Ovary (tissue), 9 donors: ENCODE results near the gene ALG1. TPM values are rescaled to one million over a fixed set of nuclear protein-coding genes. Genes with fewer than 3 reads are reported as not detected.

Source experiments
- DNase-seq, 5 donors: peaks; one replicate each; pipeline ENCODE4 v3.0.0-alpha.2; 2019 to 2020
- H3K27ac ChIP-seq, 2 donors: fragments of 200-600 bp; one replicate each; pipeline versions ENCODE4 v1.5.1 to v1.8.0; 2019 to 2022
- H3K27me3 ChIP-seq: fragments of 200-600 bp; one replicate; pipeline ENCODE4 v1.8.0; 2022
- H3K36me3 ChIP-seq: fragments of 200-600 bp; sonication (generic); one replicate; pipeline ENCODE4 v1.5.1; 2019
- H3K4me1 ChIP-seq: one replicate; pipeline ENCODE4 v1.8.1; 2013; ENCODE audit warnings: mild to moderate bottlenecking, moderate library complexity; ENCODE audit not compliant: insufficient read depth
- H3K4me3 ChIP-seq: fragments of 200-600 bp; sonication (generic); one replicate; pipeline ENCODE4 v1.5.1; 2017
- H3K9me3 ChIP-seq, 2 donors: fragments of 200-600 bp in 1 of 2; sonication (generic) in 1 of 2; one replicate each; pipeline versions ENCODE4 v1.5.1 to v1.8.1; 2013 to 2019; ENCODE audit warnings: mild to moderate bottlenecking in 1 of 2, moderate library complexity in 1 of 2
- EP300 ChIP-seq: sonication (generic); formaldehyde crosslinking; IDR thresholded peaks from one replicate; pipeline ENCODE4 v1.6.1; 2017; ENCODE audit warnings: antibody characterized with exemption
- POLR2A ChIP-seq: fragments of 450-650 bp; IDR thresholded peaks from one replicate; pipeline ENCODE4 v1.6.1; 2017; ENCODE audit warnings: antibody characterized with exemption, mild to moderate bottlenecking, moderate library complexity
- WGBS, 3 donors: extraction: QIAGEN DNeasy Blood & Tissue Kit in 1 of 3; methylation state at CpG; one replicate each; pipeline versions ENCODE4 v1.1.5 to v1.1.7; 2013 to 2017; 5-methylcytosine and 5-hydroxymethylcytosine counted together
- intact Hi-C, 4 donors: fragments of 100-400 bp; cut with DNase I; formaldehyde crosslinking; loops; one replicate each; pipeline versions ENCODE4 v1.11.0 to v1.15.1; 2022 to 2023
- polyA plus RNA-seq, 2 donors: library from polyadenylated mRNA; stranded (reverse); fragments of 200-250 nt in 1 of 2; fragments of 350-450 nt in 1 of 2; fragmentation: Illumina TruSeq in 1 of 2; extraction: RNeasy Lipid Tissue Mini Kit (QIAGEN cat#74804) in 1 of 2; gene quantifications; one replicate each; pipeline ENCODE4 v1.2.3, GENCODE V29; 2013 to 2014
- total RNA-seq, 7 donors: library from RNA; depleted of rRNA in 2 of 7; stranded (reverse); fragments of >200 nt in 2 of 7; fragmentation: NEBNext Ultra II Directional in 3 of 7; extraction: Animal tissue kit (Norgen Biotek cat#: 25700) in 3 of 7; gene quantifications; one replicate each; pipeline versions ENCODE4 v1.1.0 to v1.2.4, GENCODE V29; 2016 to 2023
- TF ChIP-seq, protein P1 (sequence below), 3 donors: fragments of 450-650 bp in 2 of 3; fragments of 200-600 bp in 1 of 3; IDR thresholded peaks; one replicate each; pipeline versions ENCODE4 v1.5.1 to v1.8.0; 2016 to 2022; ENCODE audit warnings: antibody characterized with exemption in 3 of 3, mild to moderate bottlenecking in 1 of 3
- donor health status: DM: no; HTN: no; CAD: no; lungs with moderate emphysema.
- donor health status: DM: no; HTN: no; CAD: no.
- donor health status: Bipolar disorder and iron deficiency.
- donor health status: DM: yes; HTN: yes; CAD: no.
- donor health status: DM: no; HTN: no; CAD: no.
- donor health status: DM: yes; HTN: yes; CAD: no.

The ALG1 gene
- total and polyA plus RNA-seq, 9 donors, result 9.1 to 21.3 (median 15.5) TPM

- Histone ChIP-seq H3K27me3 (no peaks in the 10 kb centered on the region), H3K4me3 (peak overlapping the region; percentile 90), H3K4me1 (peaks cover 6% of the 10 kb centered on the region), H3K9me3 (no peaks in the 10 kb centered on the region), H3K27ac (peak overlapping the region in 1 of 2 donors; percentile 4), H3K36me3 (no peaks in the 10 kb centered on the region)
- intact Hi-C loops, result no loop called here
- DNase-seq, result no peak
- TF ChIP-seq POLR2A (no peak), EP300 (no peak)
- TF ChIP-seq, protein P1, sequence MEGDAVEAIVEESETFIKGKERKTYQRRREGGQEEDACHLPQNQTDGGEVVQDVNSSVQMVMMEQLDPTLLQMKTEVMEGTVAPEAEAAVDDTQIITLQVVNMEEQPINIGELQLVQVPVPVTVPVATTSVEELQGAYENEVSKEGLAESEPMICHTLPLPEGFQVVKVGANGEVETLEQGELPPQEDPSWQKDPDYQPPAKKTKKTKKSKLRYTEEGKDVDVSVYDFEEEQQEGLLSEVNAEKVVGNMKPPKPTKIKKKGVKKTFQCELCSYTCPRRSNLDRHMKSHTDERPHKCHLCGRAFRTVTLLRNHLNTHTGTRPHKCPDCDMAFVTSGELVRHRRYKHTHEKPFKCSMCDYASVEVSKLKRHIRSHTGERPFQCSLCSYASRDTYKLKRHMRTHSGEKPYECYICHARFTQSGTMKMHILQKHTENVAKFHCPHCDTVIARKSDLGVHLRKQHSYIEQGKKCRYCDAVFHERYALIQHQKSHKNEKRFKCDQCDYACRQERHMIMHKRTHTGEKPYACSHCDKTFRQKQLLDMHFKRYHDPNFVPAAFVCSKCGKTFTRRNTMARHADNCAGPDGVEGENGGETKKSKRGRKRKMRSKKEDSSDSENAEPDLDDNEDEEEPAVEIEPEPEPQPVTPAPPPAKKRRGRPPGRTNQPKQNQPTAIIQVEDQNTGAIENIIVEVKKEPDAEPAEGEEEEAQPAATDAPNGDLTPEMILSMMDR (IDR thresholded peaks at IDR 0.05), result no peak
- WGBS, 3 donors, result 8 to 13% (median 12%) methylated on average over 2 of the region's 2 CpGs
Observed at GRCh38 chr16:5034167-5034523, 37.5 kb upstream of the ALG1 start.

DNA sequence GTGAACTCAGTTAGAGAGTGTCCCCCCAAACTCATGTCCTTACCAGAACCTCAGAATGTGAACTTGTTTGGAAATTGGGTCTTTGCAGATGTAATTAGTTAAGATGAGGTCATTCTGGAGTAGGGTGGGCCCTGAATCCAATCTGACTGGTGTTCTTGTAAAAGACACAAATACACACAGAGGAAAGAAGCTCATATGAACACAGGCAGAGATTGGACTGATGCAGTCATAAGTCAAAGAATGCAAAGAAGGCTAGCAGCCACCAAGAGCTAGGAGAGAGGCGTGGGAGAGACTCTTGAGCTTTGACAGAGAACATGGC lies 35.8 kb upstream of the ALG1 start:
- no peak overlapping the region for H3K27ac ChIP-seq
- H3K4me1 ChIP-seq, result peaks cover 6% of the 10 kb centered on the region
- 59 to 63% (median 59%) methylated on average over 1 of the region's 1 CpG for WGBS, 3 donors
- TF ChIP-seq, protein P1 (IDR thresholded peaks at IDR 0.05), result no peak
- TF ChIP-seq EP300 (no peak), POLR2A (no peak)
- no peaks in the 10 kb centered on the region for H3K36me3 ChIP-seq
- DNase-seq, result no peak
- intact Hi-C loops, result no loop called here
- H3K27me3 ChIP-seq, result no peaks in the 10 kb centered on the region
- no peak overlapping the region for H3K4me3 ChIP-seq
- no peaks in the 10 kb centered on the region for H3K9me3 ChIP-seq

- H3K36me3 ChIP-seq, result no peaks in the 10 kb centered on the region
- no peaks in the 10 kb centered on the region for H3K27me3 ChIP-seq
- H3K9me3 ChIP-seq, result no peaks in the 10 kb centered on the region
- H3K4me3 ChIP-seq, result no peak overlapping the region
- DNase-seq, result peak in 1 of 5 donors; percentile 2
- intact Hi-C loops, result no loop called here
- TF ChIP-seq, protein P1 (IDR thresholded peaks at IDR 0.05), result no peak
- TF ChIP-seq POLR2A (no peak), EP300 (no peak)
- WGBS, 3 donors, result 23 to 37% (median 25%) methylated on average over 12 of the region's 12 CpGs
- H3K4me1 ChIP-seq, result peaks cover 6% of the 10 kb centered on the region
- no peak overlapping the region for H3K27ac ChIP-seq
Observed at GRCh38 chr16:5036228-5037156, 35.2 kb upstream of the ALG1 start.

DNA sequence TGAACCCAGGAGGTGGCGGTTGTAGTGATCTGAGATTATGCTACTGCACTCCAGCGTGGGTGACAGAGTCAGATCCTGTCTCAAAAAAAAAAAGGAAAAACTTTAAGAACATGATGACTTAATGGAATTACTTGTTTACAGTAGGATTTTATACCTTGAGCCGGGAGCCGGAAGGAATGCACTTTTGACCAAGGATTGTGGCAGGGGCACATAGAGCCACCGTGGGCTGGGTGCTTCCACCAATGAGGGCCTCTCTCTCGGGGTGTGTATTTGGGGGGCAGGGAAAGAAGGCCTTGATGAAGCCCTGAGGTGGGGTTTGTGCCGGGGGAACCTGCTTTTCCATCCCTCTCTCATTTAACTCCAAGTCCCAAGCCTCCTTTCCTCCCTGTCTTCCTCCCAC lies 31.2 kb upstream of the ALG1 start:
- Histone ChIP-seq H3K27ac (no peak overlapping the region), H3K36me3 (no peaks in the 10 kb centered on the region), H3K4me1 (no peaks in the 10 kb centered on the region), H3K9me3 (no peaks in the 10 kb centered on the region), H3K4me3 (no peak overlapping the region), H3K27me3 (no peaks in the 10 kb centered on the region)
- 65 to 76% (median 68%) methylated on average over 7 of the region's 7 CpGs for WGBS, 3 donors
- peak in 1 of 5 donors; percentile 1 for DNase-seq
- intact Hi-C loops, result no loop called here
- TF ChIP-seq, protein P1 (IDR thresholded peaks at IDR 0.05), result no peak
- TF ChIP-seq POLR2A (no peak), EP300 (no peak)
